Measurements from ENCODE around the gene PKD1.

PKD1 gene

GRCh38 chr16:2096853-2097595, 38.7 kb downstream of the PKD1 start:
- TF ChIP-seq GATA3 (IDR thresholded peaks at IDR 0.05; ENCODE audit: low read depth, low read length) (no peak), GATA2 (IDR thresholded peaks at IDR 0.05; ENCODE audit: low read depth, low read length) (no peak)

GRCh38 chr16:2095918-2096582, 39.6 kb downstream of the PKD1 start:
- TF ChIP-seq GATA3 (IDR thresholded peaks at IDR 0.05; ENCODE audit: low read depth, low read length) (no peak), GATA2 (IDR thresholded peaks at IDR 0.05; ENCODE audit: low read depth, low read length) (no peak)

- no peak for TF ChIP-seq GATA3 (IDR thresholded peaks at IDR 0.05; ENCODE audit: low read depth, low read length)
- TF ChIP-seq GATA2 (IDR thresholded peaks at IDR 0.05; ENCODE audit: low read depth, low read length), result no peak
Measured at GRCh38 chr16:2095315-2095853, 40.3 kb downstream of the PKD1 start.

- TF ChIP-seq GATA3 (IDR thresholded peaks at IDR 0.05; ENCODE audit: low read depth, low read length) (no peak), GATA2 (IDR thresholded peaks at IDR 0.05; ENCODE audit: low read depth, low read length) (no peak)
Measured at GRCh38 chr16:2093793-2094192, 41.9 kb downstream of the PKD1 start.

GRCh38 chr16:2092866-2093265, 42.8 kb downstream of the PKD1 start:
- TF ChIP-seq GATA3 (IDR thresholded peaks at IDR 0.05; ENCODE audit: low read depth, low read length) (no peak), GATA2 (IDR thresholded peaks at IDR 0.05; ENCODE audit: low read depth, low read length) (no peak)

- TF ChIP-seq GATA2 (IDR thresholded peaks at IDR 0.05; ENCODE audit: low read depth, low read length) (no peak), GATA3 (IDR thresholded peaks at IDR 0.05; ENCODE audit: low read depth, low read length) (no peak)
Measured at GRCh38 chr16:2092256-2092620, 43.5 kb downstream of the PKD1 start.

GRCh38 chr16:2091547-2092255, 44.0 kb downstream of the PKD1 start:
- TF ChIP-seq GATA3 (IDR thresholded peaks at IDR 0.05; ENCODE audit: low read depth, low read length) (no peak), GATA2 (IDR thresholded peaks at IDR 0.05; ENCODE audit: low read depth, low read length) (no peak)

- TF ChIP-seq GATA2 (IDR thresholded peaks at IDR 0.05; ENCODE audit: low read depth, low read length) (no peak), GATA3 (IDR thresholded peaks at IDR 0.05; ENCODE audit: low read depth, low read length) (no peak)
Measured at GRCh38 chr16:2090777-2091546, 44.7 kb downstream of the PKD1 start.

GRCh38 chr16:2090481-2090776, 45.3 kb downstream of the PKD1 start:
- TF ChIP-seq GATA2 (IDR thresholded peaks at IDR 0.05; ENCODE audit: low read depth, low read length) (no peak), GATA3 (IDR thresholded peaks at IDR 0.05; ENCODE audit: low read depth, low read length) (no peak)

- no peak for TF ChIP-seq GATA3 (IDR thresholded peaks at IDR 0.05; ENCODE audit: low read depth, low read length)
- no peak for TF ChIP-seq GATA2 (IDR thresholded peaks at IDR 0.05; ENCODE audit: low read depth, low read length)
Measured at GRCh38 chr16:2089706-2090480, 45.8 kb downstream of the PKD1 start.

- TF ChIP-seq GATA2 (IDR thresholded peaks at IDR 0.05; ENCODE audit: low read depth, low read length) (no peak), GATA3 (IDR thresholded peaks at IDR 0.05; ENCODE audit: low read depth, low read length) (no peak)
Measured at GRCh38 chr16:2088759-2089358, 46.8 kb downstream of the PKD1 start.

- no peak for TF ChIP-seq GATA2 (IDR thresholded peaks at IDR 0.05; ENCODE audit: low read depth, low read length)
- no peak for TF ChIP-seq GATA3 (IDR thresholded peaks at IDR 0.05; ENCODE audit: low read depth, low read length)
Measured at GRCh38 chr16:2087748-2088631, 47.7 kb downstream of the PKD1 start.
